GM13976 (cell line): ENCODE data around the gene SH3RF3.

Experiments used
- DNase-seq: peaks from one replicate; pipeline ENCODE4 v3.0.0; 2012; ENCODE audit warnings: low spot score
- in situ Hi-C: fragments of 300-500 bp; cut with MboI; formaldehyde crosslinking; loops from one replicate; pipeline ENCODE4 v1.12.0; 2022; ENCODE audit warnings: low sequenced_read_pairs, mixed read lengths, inconsistent platforms; ENCODE audit not compliant: unreplicated experiment
- TF ChIP-seq, protein P1 (sequence below): IDR thresholded peaks from 2 replicates; pipeline ENCODE4 v1.5.1; 2012; ENCODE audit warnings: borderline replicate concordance, mild to moderate bottlenecking; ENCODE audit not compliant: insufficient read depth; ENCODE audit errors: extremely low read depth, missing control alignments, control extremely low read depth

The SH3RF3 gene

DNA sequence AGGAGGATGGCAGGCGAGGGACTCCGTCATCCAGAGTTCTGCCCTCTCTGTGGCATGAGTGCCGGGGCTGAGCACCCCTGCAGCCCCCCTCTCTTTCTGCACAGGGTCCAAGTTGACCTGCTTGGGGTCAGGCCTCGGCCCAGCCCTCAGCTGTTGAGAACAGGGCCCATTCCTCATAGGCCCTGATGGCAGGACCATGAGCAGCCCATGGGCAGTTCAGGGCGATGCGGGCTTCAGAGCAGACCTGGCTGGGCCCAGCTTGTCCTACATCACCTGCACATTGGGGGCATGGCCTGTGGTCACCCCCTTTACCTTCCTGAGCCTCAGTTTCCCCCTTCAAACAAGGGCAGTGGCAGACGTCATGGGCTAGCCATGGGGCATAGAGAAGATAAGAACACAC, 246.7 kb downstream of the SH3RF3 start:
- in situ Hi-C loops: no loop called here
- TF ChIP-seq, protein P1, sequence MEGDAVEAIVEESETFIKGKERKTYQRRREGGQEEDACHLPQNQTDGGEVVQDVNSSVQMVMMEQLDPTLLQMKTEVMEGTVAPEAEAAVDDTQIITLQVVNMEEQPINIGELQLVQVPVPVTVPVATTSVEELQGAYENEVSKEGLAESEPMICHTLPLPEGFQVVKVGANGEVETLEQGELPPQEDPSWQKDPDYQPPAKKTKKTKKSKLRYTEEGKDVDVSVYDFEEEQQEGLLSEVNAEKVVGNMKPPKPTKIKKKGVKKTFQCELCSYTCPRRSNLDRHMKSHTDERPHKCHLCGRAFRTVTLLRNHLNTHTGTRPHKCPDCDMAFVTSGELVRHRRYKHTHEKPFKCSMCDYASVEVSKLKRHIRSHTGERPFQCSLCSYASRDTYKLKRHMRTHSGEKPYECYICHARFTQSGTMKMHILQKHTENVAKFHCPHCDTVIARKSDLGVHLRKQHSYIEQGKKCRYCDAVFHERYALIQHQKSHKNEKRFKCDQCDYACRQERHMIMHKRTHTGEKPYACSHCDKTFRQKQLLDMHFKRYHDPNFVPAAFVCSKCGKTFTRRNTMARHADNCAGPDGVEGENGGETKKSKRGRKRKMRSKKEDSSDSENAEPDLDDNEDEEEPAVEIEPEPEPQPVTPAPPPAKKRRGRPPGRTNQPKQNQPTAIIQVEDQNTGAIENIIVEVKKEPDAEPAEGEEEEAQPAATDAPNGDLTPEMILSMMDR: no peak
- DNase-seq: no peak

DNA sequence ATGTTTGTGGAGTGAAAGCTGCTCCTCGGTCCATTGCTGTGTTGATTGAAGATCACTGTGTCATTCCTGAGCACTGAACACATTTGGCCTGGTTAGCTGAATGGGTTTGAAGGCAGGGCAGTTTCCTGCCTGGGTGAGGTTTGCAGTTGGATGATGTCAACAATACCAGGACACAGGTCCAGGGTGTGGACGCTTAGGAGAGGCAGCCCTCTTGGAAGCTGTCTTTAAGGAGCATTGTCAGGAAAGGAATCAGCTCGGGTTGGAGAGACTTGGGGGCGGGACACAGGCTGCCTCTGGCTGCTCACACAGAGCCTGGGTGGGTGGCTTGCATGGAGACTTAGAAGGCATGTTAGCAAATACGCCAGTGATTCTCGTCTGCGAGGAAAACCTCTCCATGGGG, 247.1 kb downstream of the SH3RF3 start:
- in situ Hi-C loops: no loop called here
- TF ChIP-seq, protein P1: no peak
- DNase-seq: no peak

DNA sequence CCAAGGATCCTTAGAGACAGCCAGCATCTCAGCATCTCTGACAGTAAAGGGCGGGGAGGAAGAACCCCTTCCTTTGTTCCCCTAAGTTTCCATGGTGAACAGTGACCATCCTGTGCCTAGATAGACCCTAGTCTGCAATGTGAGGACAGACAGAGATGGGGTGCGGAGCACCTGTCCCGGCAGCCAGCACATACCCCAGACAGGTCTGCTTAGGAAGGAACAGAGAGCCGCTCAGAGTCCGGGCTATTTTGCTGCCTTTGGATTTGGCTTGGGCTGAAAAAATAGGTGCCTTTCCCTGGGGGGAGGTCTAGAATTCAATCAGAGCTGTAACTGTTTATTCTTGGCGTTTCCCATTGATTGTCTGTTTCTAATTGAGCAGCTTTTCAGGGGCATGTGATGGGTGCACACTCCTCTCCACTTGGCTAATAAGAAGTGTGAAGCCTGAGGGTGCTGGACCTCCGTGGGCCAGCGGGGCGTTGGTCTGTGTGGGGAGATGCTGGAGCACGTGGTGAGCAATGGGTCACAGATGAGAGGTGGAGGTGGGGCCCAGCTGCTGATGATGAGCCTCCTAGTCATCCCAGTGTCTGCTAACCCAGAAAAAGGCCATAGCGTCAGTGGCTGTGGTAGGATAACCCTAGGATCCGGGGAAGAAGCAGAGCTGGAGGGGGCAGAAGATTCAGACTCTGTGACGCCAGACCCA, 247.9 kb downstream of the SH3RF3 start:
- no peak for DNase-seq
- in situ Hi-C loops: no loop called here
- TF ChIP-seq, protein P1: no peak

DNA sequence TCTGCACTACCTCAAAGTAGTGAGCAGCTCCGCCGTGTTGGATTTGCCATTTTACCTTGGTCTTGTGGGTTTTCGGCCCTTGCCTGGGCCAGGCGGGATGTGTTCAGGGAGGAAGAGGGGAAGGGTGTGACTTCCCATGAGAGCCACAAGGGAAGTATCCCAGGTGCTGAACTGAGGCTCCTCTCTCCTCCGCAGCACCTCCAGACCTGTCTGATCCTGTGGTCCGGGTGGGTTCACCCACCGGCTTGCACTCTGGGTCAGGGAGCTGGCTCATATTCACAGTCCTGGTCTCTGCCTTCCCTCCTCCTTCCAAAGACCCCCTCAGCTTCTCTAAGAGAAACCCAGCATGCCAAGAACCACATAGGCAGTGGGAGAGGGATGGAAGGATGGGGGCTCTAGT, 249.0 kb downstream of the SH3RF3 start:
- no peak for DNase-seq
- TF ChIP-seq, protein P1: no peak
- in situ Hi-C loops: no loop called here

DNA sequence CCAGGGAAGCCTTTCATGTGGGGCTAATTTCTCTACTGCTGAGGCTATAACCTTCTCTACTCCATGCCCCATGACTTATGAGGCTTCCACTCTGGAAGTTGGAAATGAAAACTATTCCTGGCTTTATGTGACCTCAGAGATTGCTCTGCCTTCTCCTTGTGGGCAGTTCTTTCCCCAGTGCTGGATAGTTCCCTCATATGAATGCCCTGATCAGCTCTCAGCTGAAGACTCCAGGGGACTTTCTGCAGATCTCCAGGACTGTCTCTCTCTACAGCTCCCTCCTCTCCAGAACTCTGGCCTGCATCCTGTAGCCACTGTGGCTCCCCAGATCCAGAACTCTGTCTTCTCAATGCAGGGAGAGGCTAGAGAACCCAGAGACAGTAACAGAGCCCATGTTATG, 249.7 kb downstream of the SH3RF3 start:
- TF ChIP-seq, protein P1: no peak
- no peak for DNase-seq
- in situ Hi-C loops: no loop called here

DNA sequence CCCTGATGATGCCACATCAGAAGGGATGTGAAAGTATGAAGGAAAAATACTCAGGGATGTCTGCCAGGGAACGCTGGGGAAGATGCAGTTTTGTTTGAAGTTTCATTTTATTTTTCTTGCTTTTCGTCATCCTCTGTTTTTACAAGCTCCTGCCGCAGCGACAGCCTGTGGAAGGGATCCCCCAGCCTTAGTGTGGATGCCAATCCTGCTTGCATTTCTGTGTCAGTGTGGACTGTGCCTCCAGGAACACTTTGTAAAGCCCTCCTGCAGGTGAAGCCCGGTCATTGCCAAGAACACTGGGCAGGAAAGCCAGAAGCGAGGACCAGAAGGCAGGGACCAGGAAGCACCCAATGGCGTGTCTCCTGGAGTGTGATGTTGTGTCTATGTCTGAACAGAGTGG, 250.5 kb downstream of the SH3RF3 start:
- TF ChIP-seq, protein P1: no peak
- no peak for DNase-seq
- in situ Hi-C loops: no loop called here

DNA sequence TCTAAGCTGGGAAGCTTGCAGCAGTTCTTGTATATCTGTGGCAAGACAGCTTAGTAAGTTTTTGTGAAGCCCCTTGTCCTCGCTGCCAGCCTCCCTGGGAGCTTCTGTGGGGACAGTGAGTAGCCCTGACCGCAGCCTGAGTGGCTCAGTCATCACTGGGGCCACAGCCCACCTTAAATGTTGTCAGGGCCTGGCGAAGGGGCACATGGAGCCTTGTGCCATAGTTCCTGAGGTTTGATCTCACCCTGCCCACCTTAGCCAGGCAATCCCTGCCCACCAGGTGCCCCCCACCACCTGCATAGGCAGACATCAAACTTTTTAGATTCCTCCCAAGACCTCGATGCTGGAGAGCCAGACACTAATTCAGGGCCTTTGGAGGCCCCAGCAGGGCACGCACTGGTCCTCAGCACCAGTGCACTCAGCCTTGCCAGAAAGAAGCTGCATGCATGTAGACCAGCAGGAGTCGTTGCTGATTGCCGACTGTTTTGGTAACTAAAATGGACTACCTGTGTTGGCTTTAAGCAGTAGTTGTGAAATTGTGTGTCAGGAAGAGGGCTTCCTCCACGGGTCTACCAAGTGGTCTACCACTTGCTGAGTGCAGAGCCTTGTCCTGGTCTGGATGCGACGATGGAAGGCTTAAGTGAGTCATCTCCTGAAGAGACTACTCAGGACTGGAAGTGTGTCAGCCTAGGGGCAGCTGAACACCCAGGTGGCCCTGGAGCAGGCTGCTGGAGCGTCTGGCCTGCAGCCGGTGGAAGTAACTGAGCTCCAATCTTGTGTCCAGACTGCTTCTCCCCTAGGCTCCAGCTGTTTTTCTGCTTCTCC, 251.7 kb downstream of the SH3RF3 start:
- TF ChIP-seq, protein P1: no peak
- DNase-seq: no peak
- in situ Hi-C loops: no loop called here
